Large intestine (tissue), 12 donors: ENCODE data around the gene ZNF780A. TPM values are rescaled to one million over a fixed set of nuclear protein-coding genes. Genes with fewer than 3 reads are reported as not detected.

Source experiments
- DNase-seq, 2 donors: peaks; one replicate each; pipeline versions ENCODE4 v3.0.0 to v3.0.0-alpha.2; 2013
- H3K27ac ChIP-seq: one replicate; pipeline ENCODE4 v1.5.1; 2013; ENCODE audit warnings: low read length
- H3K27me3 ChIP-seq: 2 replicates; pipeline ENCODE4 v1.6.1; 2013; ENCODE audit warnings: low read length; ENCODE audit not compliant: control insufficient read depth, insufficient read depth
- H3K36me3 ChIP-seq: 2 replicates; pipeline ENCODE4 v1.6.1; 2013; ENCODE audit warnings: low read length; ENCODE audit not compliant: control insufficient read depth, insufficient read depth
- H3K4me1 ChIP-seq: one replicate; pipeline ENCODE4 v1.6.1; 2013; ENCODE audit warnings: low read length; ENCODE audit not compliant: control insufficient read depth, insufficient read depth
- H3K4me3 ChIP-seq: one replicate; pipeline ENCODE4 v1.5.1; 2013; ENCODE audit warnings: low read length
- H3K9me3 ChIP-seq: one replicate; pipeline ENCODE4 v1.6.1; 2013; ENCODE audit warnings: mild to moderate bottlenecking, low read depth, low read length, moderate library complexity; ENCODE audit not compliant: control insufficient read depth
- whole genome bisulfite sequencing: methylation state at CpG from one replicate; pipeline ENCODE4 v1.1.5; 2013; ENCODE audit warnings: low lambda C conversion rate; ENCODE audit not compliant: insufficient coverage; 5-methylcytosine and 5-hydroxymethylcytosine counted together
- long read RNA-seq, 11 donors: transcript quantifications; one replicate each; lab custom pipeline, GENCODE V29; 2026
- polyA plus RNA-seq: library from polyadenylated mRNA; unstranded; fragments of 120-200 nt; gene quantifications from one replicate; pipeline ENCODE4 v1.2.1, GENCODE V29; 2013

Gene ZNF780A
- 16.0 TPM for polyA plus RNA-seq
- long read RNA-seq, donor 1, partial matches to known transcripts, result 0 of 1 reads
- long read RNA-seq, donor 1, other reads (novel, unspliced or antisense), result 0 of 1 reads
- long read RNA-seq, donor 2, full-length matches to known transcripts, result 6 of 6 reads
- long read RNA-seq, donor 2, partial matches to known transcripts, result 0 of 6 reads
- long read RNA-seq, donor 2, other reads (novel, unspliced or antisense), result 0 of 6 reads
- long read RNA-seq, donor 3, partial matches to known transcripts, result 5 of 10 reads
- long read RNA-seq, donor 3, other reads (novel, unspliced or antisense), result 0 of 10 reads
- long read RNA-seq, donor 4, partial matches to known transcripts, result 0 of 1 reads
- long read RNA-seq, donor 4, other reads (novel, unspliced or antisense), result 0 of 1 reads
- long read RNA-seq, donor 5, partial matches to known transcripts, result 0 of 1 reads
- long read RNA-seq, donor 5, other reads (novel, unspliced or antisense), result 0 of 1 reads
- long read RNA-seq, donor 6, partial matches to known transcripts, result 0 of 2 reads
- long read RNA-seq, donor 6, other reads (novel, unspliced or antisense), result 0 of 2 reads
- long read RNA-seq, donor 7, full-length matches to known transcripts, result 4 of 4 reads
- long read RNA-seq, donor 7, partial matches to known transcripts, result 0 of 4 reads
- long read RNA-seq, donor 7, other reads (novel, unspliced or antisense), result 0 of 4 reads
- long read RNA-seq, donor 8, full-length matches to known transcripts, result 9 of 9 reads
- long read RNA-seq, donor 8, partial matches to known transcripts, result 0 of 9 reads
- long read RNA-seq, donor 8, other reads (novel, unspliced or antisense), result 0 of 9 reads
- long read RNA-seq, donor 9, transcript ZNF780A-208 (5 exons, 665 nt), result major isoform, 5 of 6 reads
- long read RNA-seq, donor 9, partial matches to known transcripts, result 0 of 6 reads
- long read RNA-seq, donor 9, other reads (novel, unspliced or antisense), result 0 of 6 reads
- long read RNA-seq, donor 10, full-length matches to known transcripts, result 4 of 4 reads
- long read RNA-seq, donor 10, partial matches to known transcripts, result 0 of 4 reads
- long read RNA-seq, donor 10, other reads (novel, unspliced or antisense), result 0 of 4 reads
- long read RNA-seq, donor 11, partial matches to known transcripts, result 0 of 1 reads
- long read RNA-seq, donor 11, other reads (novel, unspliced or antisense), result 0 of 1 reads

DNA sequence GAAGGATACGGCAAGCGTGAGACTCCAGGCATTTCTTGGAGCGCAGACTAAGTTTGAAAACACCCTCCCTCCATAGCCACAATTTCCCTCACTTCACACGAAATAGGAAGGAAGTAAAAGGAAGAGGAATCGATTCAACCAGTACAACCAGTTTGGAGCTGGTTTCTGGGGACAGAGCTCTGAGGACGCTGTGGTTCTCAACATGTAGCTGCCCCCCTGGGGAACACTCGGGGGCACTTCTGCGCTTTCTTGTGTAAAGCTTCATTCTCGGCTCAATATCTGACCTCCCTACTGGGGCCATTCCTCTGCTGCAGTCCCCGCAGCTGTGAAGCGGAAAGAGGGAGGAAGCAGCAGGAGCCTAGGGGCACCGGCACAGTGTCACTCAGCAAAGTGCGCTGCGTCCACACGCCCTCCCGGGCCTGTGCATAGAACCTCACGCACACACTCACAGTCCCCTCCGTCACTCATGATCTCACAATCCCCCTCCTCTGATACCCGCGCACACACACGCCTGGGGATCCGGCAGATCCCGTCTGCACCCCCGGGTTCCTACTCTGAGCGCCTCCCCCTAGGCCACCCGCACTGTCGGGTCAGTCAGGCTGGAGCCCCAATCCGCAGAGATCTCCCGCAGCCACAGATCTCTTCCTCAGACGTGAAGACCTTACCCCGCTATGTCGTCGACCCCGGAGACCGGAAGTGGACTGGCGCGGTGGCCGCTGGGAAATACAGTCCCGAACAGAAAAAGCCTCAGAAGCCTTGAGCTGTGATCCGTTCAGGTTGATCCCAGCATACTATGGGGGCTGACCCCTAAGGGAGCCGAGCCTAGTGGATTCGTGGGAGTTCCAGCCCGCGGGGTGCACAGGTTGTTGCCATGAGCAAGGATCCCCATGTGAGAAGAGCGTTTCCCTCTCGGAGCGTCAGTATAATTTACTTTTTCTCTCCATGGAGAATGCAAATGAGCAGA is at the start of gene ZNF780A:
Gene ZNF780A, minus strand, starts transcription at position 703 of the 964 bp plus-strand sequence. CDS start 6,190 bp downstream, outside the sequence.
- no peaks in the 10 kb centered on the region for H3K36me3 ChIP-seq
- peak within 1 kb of the TSS; percentile 91 for H3K4me3 ChIP-seq
- H3K27me3 ChIP-seq, result peaks cover 5% of the 10 kb centered on the region
- no peaks in the 10 kb centered on the region for H3K4me1 ChIP-seq
- DNase-seq, result peak; percentile 61 to 87
- 0% methylated on average over 1 of the region's 47 CpGs for WGBS
- H3K27ac ChIP-seq, result peak within 1 kb of the TSS; percentile 93
- H3K9me3 ChIP-seq, result peaks cover 3% of the 10 kb centered on the region

DNA sequence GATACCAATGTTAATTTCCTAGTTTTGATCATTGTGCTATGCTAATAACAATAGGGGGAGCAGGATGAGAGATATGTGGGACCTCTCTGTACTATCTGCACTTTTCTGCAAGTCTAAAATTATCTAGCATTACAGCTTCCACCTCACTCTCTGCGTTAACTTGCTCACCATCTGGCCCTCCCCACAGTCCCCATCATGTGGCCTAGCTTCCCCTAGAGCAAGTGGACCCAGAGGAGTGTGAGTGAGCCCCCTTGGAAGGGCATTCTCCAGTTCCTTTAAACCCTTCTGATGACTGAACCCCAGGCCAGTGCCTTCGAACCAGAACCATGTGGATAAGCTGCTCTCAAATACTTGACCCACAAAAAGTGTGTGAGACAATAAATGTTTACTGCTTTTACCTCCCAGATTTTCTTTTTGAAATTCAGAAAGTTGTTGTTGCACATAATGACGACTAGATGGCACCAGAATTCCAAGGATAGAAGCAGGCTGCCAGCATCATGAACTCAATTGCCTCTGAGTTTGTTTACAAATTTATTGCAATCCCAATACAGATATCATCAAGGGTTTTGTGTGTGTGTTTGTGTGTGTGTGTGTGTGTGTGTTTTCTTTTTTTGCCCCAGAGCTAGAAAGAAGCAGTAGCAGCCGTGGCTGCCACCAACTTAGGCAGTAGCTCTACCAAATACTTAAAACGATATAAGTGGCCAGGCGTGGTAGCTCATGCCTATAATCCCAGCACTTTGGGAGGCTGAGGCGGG is 49.0 kb upstream of the ZNF780A start:
- Histone ChIP-seq H3K4me3 (no peak overlapping the region), H3K4me1 (no peaks in the 10 kb centered on the region), H3K9me3 (no peaks in the 10 kb centered on the region), H3K36me3 (no peaks in the 10 kb centered on the region), H3K27me3 (no peaks in the 10 kb centered on the region), H3K27ac (no peak overlapping the region)
- peak; percentile 7 to 22 for DNase-seq
- 33% methylated on average over 1 of the region's 7 CpGs for WGBS

- no peaks in the 10 kb centered on the region for H3K9me3 ChIP-seq
- DNase-seq, result no peak
- no peaks in the 10 kb centered on the region for H3K27me3 ChIP-seq
- H3K27ac ChIP-seq, result no peak overlapping the region
- no peaks in the 10 kb centered on the region for H3K4me1 ChIP-seq
- 81% methylated on average over 3 of the region's 5 CpGs for WGBS
- H3K4me3 ChIP-seq, result no peak overlapping the region
- H3K36me3 ChIP-seq, result no peaks in the 10 kb centered on the region
Measured at GRCh38 chr19:40136818-40137217, 46.1 kb upstream of the ZNF780A start.

DNA sequence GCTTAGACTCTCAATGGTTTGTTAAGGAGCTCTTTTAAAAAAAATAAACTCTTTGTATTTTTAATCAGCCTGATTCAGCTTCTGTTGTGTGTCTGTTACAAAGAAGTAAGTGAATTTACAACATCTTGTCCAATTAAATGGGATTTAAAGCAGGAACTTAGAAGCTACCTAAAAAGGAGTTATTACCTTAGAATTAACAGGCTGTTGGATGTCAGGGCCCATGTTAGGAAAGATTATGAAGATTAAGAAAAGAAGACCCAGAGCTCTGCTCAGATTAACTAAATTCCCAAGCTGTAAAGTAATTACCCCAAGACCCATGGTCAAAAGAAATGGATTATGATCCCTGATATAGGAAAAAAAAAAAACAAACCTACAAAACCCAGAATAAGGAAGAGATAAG is 44.1 kb upstream of the ZNF780A start:
- H3K4me1 ChIP-seq, result no peaks in the 10 kb centered on the region
- no peak overlapping the region for H3K27ac ChIP-seq
- DNase-seq, result no peak
- no peaks in the 10 kb centered on the region for H3K36me3 ChIP-seq
- H3K4me3 ChIP-seq, result no peak overlapping the region
- no peaks in the 10 kb centered on the region for H3K27me3 ChIP-seq
- H3K9me3 ChIP-seq, result no peaks in the 10 kb centered on the region

DNA sequence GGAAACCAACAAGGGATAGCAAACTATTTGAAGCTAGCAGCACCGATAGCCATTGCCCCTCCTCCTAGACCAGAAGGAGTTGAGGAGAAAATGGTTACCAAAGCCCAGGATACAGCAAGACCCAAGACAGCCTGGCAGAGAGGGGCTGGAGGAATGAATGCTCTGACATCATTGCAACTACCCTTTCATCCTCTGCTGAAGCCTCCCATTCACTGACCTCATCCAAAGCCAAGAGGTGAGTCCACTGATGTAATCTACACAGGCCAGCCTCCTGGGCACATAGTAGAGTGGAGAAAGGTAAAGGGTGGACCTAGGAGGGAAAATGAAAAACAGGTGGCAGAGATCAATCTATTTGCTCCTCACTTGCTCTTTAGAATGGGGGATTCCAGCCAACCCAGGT is 42.7 kb upstream of the ZNF780A start:
- no peak overlapping the region for H3K27ac ChIP-seq
- no peak overlapping the region for H3K4me3 ChIP-seq
- no peak for DNase-seq
- no peaks in the 10 kb centered on the region for H3K4me1 ChIP-seq
- no peaks in the 10 kb centered on the region for H3K36me3 ChIP-seq
- H3K27me3 ChIP-seq, result no peaks in the 10 kb centered on the region
- H3K9me3 ChIP-seq, result no peaks in the 10 kb centered on the region
- whole genome bisulfite sequencing, result no CpG with 5 or more reads among the region's 1 CpG

GRCh38 chr19:40130013-40130412 is 39.3 kb upstream of the ZNF780A start:
- H3K9me3 ChIP-seq, result no peaks in the 10 kb centered on the region
- no peak overlapping the region for H3K27ac ChIP-seq
- DNase-seq, result no peak
- H3K27me3 ChIP-seq, result no peaks in the 10 kb centered on the region
- H3K4me3 ChIP-seq, result no peak overlapping the region
- H3K4me1 ChIP-seq, result no peaks in the 10 kb centered on the region
- no peaks in the 10 kb centered on the region for H3K36me3 ChIP-seq

DNA sequence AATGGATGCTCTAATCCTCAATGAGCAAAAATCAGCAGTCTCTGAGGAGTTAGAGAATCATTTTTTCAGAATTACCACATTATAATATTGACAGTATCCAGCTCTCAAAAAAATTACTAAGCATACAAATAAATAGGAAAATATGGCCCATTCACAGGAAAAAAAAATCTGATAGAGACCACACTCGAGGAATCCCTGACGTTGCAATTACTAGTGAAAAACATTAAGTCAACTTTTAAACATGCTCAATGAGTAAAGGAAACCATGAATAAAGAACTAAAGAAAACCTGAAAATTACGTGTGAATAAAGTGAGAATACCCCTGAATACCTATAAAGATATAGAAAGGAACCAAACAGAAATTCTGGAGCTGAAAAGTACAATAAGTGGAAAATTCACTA is 38.7 kb upstream of the ZNF780A start:
- Histone ChIP-seq H3K36me3 (no peaks in the 10 kb centered on the region), H3K27ac (no peak overlapping the region), H3K27me3 (no peaks in the 10 kb centered on the region), H3K9me3 (no peaks in the 10 kb centered on the region), H3K4me1 (no peaks in the 10 kb centered on the region), H3K4me3 (no peak overlapping the region)
- 58% methylated on average over 2 of the region's 3 CpGs for WGBS
- no peak for DNase-seq

DNA sequence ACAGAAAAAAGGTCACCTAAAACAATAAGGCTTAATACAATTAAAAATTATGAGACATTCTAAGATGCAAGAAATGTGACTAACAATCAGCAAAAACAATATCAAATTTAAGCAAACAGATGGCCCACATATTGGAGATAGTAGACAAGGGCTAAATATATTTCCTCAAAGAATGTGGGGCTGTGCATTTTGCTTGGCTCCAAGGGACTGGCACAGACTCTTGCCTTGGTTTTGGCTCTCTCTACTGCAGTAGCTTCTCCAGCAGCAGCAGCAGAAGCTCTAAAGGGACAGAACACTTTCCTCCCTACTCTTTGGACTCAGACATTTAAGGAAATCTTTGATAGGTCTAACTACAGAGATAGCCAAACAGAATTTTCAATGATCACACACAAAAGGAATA is 38.2 kb upstream of the ZNF780A start:
- no peak for DNase-seq
- Histone ChIP-seq H3K9me3 (no peaks in the 10 kb centered on the region), H3K27me3 (no peaks in the 10 kb centered on the region), H3K36me3 (no peaks in the 10 kb centered on the region), H3K4me1 (no peaks in the 10 kb centered on the region), H3K4me3 (no peak overlapping the region), H3K27ac (no peak overlapping the region)

DNA sequence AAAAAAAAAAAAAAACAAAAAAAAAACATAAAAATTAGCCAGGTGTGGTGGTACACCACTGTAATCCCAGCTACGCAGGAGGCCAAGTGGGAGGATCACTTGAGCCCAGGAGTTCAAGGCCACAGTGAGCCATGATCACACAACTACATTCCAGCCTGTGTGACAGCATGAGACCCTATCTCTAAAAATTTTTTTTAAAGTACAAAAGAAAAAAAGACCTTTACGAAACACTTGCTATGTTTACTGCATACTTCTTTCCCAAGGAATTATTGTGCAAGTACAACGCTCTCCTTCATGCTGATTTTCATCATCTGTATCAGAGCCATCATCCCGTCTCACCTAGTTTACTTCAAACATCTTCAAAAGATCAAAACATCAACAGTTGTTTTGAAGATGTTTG is 28.6 kb upstream of the ZNF780A start:
- no peaks in the 10 kb centered on the region for H3K4me1 ChIP-seq
- no peak for DNase-seq
- no peak overlapping the region for H3K27ac ChIP-seq
- no peaks in the 10 kb centered on the region for H3K27me3 ChIP-seq
- no peak overlapping the region for H3K4me3 ChIP-seq
- peaks cover 4% of the 10 kb centered on the region for H3K9me3 ChIP-seq
- 76% methylated on average over 3 of the region's 4 CpGs for WGBS
- H3K36me3 ChIP-seq, result no peaks in the 10 kb centered on the region
